8988T (cell line): ENCODE results near the gene DEDD.
A peak's percentile ranks its signal among the peaks of the same experiment; 100 is the strongest.
"Not testable (repeated sequence)": the region's sequence is repeated elsewhere in the genome, so short reads cannot be mapped to it uniquely, and the experiment has no call there.

Experiments used
- DNase-seq: peaks from one replicate; pipeline ENCODE4 v3.0.0; 2011

DEDD gene

DNA sequence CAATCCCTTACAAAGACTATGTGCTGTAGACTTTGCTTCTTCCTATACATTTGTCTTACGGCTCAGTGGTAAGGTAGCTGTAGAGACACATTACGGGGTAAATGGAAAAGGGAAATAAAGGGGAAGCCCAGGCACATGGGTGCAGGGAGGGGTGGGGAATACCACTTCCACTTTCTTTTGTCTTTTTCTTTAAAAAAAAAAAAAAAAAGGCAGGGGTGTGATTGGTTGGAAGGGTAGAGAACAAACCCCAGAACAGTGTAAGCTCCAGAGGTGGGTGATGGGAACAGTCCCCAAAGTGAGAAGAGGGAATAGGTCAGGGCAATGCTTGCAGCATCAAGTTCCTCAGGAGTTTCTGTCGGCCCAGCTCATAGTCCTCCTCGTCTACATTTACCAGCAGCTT, 10.6 kb downstream of the DEDD start:
- no peak for DNase-seq

DNA sequence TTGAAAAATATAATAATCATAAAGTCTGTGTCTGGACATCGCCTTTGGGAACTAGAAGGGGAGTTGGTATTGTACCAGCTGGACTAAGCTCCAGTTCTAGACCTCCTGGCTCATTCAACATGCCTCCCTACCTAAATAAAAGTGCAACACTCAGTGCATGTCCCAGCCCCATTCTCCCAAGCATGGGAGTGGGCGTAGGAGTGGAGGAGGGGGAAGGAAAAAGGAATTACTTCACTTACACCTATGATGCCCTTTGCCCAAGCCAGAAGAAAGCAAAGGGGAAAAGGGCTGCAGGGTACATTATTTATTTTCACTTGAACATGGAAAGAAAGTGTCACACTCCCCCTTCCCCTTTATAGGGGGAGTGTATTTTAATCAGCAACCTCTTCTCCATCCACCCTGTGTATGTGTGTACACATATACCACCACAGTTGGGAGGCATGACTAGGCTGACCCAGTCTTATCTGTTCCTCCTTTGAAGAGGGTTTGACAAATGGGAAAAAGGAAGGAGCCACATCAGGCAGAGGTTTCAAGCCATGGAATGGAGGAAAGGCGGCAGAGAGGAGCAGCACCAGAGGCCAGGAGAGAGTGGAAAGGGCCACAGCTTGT, 11.3 kb downstream of the DEDD start:
- DNase-seq: no peak

DNA sequence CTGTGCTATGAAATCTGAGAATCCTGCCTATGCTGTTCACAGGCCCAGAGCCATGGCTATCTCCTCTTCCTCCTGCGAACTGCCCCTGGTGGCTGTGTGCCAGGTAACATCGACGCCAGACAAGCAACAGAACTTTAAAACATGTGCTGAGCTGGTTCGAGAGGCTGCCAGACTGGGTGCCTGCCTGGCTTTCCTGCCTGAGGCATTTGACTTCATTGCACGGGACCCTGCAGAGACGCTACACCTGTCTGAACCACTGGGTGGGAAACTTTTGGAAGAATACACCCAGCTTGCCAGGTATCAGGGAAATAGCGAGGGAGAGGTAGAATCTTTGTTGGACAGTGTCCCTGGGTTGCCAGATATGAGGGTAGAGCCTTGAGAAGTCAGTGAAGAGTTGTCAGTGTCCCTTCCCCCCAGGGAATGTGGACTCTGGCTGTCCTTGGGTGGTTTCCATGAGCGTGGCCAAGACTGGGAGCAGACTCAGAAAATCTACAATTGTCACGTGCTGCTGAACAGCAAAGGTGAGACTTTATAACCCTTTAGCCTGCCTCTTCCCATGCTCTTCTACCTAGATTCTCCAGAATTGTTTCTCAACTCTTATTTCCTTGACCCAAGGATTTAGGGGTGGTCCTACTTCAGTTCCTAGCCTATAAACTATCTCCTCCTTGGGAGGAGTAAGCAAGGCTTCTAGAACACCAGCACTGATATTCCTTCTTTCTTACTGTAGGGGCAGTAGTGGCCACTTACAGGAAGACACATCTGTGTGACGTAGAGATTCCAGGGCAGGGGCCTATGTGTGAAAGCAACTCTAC, 13.2 kb downstream of the DEDD start:
- peak; percentile 46 for DNase-seq

DNA sequence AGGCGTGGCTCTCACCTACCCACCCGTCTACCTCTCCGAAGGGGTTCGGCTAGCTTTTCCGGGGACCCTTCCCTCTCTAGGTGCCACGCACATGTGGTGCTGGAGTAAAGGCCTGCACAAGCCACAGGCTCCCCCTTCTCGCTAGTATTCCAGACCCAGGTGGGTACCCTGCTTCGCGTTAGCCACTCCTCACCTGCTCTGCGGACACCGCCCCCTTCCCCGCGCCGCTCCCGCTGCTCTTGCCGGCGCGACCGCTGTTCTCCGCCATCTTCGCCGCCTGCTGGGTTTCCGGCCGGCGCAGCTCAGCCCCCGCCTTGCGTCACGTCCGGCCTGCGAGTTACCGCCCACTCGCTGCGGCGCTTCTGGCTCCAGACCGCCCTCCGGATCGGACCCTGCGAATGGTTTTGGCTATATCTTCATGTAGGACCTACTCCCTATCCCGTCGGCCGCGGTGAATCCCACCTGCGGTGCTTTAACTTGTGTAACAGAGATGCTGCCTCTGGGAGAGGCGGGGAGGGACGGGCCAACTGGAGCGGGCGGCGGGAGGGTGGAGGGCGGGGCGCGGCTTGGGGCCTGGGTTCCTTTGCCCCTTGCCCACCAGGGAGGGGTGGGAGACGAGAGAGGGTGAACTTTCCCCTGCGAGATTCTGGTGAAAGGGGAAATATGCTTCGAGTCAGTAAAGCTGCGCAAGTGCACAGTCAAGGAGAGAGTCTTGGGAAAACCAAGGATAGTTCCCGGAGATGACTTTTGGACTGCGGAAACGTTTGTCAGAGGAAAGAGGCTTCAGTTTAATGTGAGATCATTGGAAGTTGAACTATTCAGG, 14.5 kb downstream of the DEDD start, which contains the start of the genes NIT1 and PFDN2:
Gene NIT1, plus strand, starts transcription at position 347 of the 823 bp plus-strand sequence. Its CDS starts 72 bp downstream, at position 419.
Gene PFDN2, minus strand, starts transcription at position 279 of the 823 bp plus-strand sequence. Its CDS starts 11 bp downstream, at position 268.
- DNase-seq: peak; percentile 63

DNA sequence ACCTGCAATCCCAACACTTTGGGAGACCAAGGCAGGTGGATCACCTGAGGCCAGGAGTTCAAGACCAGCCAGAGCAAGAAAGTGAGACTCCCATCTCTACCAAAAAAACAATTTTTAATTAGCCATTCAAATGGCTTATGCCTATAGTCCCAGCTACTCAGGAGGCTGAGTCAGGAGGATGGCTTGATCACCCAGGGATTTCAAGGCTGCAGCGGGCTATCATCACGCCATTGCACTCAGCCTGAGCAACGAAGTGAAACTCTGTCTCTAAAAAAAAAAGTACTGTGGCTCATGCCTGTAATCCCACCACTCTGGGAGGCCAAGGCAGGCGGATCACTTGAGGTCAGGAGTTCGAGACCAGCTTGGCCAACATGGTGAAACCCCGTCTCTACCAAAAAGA, 16.5 kb downstream of the DEDD start:
- not testable (repeated sequence) for DNase-seq

DNA sequence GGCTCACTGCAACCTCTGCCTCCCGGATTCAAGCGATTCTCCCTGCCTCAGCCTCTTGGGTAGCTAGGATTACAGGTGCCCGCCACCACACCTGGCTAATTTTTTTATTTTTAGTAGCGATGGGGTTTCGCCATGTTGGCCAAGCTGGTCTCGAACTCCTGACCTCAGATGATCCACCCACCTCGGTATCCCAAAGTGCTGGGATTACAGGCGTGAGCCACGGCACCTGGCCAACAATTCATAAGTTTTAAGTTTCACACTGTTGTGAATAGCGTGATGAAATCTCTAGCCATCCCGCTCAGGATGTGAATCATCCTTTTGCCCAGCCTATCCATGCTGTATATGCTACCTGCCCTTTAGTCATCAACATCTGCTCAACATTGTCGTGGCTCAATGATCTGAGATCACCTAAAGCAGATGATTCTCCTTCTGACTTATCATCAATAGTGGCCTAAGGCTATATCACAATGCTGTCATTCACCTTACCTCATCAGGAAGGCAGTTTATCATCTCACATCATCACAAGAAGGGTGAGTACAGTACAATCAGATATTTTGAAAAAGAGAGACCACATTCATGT, 17.2 kb downstream of the DEDD start:
- no peak for DNase-seq

DNA sequence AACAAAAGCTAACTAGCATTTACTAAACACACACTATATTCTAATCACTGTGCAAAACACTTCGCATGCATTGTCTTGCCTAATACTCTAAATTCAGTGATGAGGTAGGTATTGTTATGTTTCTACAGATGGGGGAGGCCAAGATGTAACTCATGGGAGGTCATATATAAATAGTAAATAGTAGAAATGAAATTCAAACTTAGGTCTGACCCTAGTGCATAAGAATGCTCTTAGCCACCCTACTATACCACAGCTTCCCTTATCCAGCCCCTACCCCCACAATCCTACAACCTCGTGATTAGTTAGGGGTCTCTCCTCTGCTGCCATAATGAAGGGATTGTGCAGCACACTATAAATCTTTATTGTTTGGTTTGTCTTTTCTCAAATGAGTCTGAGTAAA, 17.9 kb downstream of the DEDD start:
- no peak for DNase-seq

DNA sequence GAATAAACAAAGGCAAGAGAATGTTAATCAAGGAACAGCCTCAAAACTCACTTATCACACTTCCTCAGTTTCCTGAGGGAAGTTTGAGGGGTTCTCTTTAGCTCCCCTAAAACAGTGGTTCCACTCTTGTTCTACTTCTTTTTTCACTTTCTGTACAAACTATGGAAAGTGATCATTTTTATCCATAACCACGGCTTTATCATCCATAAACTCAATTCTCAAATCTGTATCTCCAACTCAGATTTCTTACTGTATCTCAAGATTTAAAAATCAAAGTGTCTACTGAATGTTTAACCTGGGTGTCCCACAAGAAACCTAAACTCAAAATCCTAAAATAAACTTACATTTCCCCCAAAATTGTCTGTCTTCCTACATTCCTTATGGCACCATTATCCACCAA, 18.6 kb downstream of the DEDD start:
- DNase-seq: no peak

DNA sequence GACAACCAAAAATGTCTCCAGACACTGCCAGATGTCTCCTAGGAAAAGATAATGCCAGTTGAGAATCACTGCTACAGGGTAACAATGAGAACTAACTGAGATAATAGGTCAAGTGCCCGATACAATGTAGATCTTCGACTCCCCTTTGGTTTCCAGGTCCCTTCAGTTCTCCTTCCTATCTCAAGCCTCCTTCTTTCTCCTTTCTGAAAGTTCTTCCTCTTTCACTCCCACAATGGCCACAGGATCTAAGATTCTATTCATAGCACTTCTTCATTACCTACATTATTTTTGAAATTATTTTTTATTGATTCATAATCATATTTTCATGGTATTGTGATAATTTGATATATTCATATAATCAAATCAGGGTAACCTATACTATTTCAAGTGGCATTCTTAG, 20.9 kb downstream of the DEDD start:
- DNase-seq: no peak

DNA sequence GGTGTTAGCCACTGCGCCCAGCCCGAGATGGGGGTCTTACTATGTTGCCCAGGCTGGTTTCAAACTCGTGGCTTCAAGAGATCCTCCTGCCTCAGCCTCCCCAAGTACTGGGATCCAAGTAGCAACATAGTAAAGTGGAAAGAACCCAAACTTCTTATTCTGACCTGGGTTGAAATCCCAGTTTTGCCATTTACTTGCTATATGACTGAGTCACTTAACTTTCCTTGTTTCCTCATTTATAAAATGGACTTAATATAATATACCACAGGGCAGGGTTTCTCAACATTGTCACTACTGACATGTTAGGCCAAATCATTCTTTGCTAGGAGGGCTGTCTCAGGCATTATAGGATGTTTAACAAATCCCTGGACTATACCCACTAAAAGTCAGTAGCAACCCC, 21.4 kb downstream of the DEDD start:
- DNase-seq: no peak

DNA sequence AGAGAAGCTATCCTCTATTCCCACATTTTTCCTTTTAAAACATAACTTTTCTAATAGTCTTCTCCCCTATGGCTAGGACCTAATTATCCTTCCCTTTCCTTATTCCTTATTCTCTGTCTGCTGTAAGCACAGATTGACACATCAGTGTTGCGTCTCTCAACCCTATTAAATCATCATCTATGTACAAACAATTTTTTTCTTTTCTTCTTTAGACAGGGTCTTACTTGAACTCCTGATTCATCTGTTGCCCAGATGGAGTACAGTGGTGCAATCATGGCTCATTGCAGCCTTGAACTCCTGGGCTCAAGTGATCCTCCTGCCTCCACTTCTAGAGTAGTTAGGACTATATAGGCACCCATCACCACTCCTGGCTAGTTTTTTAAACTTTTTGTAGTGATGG, 26.0 kb downstream of the DEDD start:
- DNase-seq: no peak

DNA sequence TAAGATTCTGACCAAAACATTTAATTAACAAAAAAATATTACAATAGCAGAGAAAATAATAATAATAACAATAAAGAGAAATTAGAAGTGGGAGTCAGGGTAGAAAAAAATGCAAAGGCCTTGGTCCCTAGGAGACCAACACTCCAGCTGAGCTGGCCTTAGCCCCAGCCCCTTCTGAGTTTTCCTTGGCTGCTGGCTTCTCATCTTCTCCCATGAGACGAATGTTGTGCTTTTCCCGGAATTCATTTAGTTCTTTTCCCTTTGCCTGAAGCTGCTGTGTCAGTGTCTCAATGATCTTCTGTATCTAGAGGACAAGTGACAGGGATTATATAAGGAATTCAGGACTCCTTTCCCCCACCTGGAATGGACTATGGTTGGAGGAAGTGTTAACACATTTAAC, 31.9 kb downstream of the DEDD start:
- DNase-seq: no peak

DNA sequence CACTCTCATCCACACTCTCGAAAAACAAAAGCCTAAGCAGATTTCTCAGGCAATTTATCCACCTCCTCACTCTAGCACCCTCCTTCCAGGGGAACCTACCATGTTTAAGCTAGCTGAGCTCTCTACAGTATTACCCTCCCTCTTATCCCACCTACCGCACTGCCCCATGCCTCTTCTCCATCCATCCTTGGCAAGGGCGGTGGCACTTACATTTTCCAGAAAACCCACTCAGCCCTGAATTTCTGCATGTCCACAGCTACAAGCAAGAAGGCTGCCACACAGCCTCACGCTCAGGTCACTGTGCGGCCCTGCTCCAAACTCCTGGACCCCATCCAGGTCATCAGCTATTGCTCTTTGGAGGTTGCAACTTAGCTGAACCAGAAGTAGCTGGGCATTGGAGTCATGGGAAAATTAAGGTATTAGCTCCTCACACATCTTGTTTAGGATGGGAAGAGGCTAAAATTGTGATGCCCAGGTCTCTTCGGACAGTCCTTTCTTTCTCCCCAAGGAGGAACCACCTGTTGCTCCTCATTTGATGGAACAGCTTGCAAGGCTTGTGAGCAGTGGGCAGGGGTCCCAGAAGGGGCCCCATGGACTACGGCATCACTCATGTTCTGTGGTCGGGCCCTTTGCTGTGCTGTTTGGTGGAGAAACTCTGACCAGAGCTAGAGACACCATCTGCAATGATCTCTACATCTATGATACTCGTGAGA, 33.2 kb downstream of the DEDD start:
- DNase-seq: no peak

DNA sequence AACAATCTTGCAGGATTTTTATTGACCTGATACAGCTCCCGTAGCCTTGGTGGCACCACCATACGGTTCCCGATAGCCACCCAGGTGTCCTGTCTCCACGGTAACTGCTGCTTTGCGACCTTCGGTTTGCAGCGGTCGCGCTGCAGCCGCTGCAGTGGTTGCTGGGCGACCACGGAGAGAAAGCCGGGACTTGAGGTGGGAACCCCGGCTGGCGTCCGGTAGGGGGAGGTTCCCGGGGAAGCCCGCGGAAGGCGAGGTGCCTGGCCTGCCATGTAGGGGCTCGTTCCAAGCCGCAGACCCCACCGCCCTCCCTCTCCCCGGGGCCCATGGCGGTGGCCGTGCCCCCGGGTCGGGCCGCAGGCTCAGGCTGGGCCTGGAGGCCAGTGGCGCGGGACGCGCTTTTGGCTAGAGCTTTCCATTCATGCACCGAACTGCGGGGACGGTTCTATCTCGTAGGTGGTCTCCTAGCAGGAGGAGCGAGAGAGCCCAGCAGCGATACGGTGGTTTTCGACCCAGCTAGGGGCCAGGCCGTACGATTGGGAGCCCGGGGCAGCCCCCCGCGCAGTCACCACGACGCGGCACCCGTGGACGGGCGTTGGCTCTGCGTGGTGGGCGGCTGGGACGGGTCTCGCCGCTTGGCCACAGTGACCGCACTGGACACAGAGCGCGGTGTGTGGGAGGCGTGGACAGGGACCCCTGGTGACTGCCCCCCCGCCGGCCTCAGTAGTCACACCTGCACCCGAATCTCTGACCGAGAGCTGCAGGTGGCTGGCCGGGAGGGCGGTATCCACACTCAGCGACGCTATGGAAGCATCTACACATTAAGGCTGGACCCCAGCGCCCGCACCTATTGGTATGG, 34.0 kb downstream of the DEDD start, which contains the start of gene KLHDC9:
Gene KLHDC9, plus strand, starts transcription at position 152 of the 859 bp plus-strand sequence. Its CDS starts 175 bp downstream, at position 327.
- peak; percentile 90 for DNase-seq

DNA sequence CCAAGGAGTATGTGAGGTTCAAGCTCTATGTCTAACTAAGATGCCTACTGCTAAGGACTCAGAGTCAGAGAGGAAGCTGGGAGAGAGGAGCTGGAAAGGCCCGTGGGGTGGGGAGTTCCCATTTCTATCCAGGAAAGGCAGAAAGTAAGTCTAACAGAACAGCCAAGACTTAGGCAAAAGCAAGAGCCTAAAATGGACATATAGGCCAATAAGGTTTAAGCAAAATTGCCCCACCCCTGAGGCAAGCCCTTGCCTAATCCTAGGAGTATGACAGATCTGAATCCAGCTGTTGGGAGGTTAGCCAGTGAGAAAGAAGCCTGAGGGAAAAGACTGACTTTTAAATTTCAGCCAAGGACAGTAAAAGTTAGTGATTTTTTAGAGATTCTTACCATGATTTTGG, 35.9 kb downstream of the DEDD start:
- DNase-seq: no peak

DNA sequence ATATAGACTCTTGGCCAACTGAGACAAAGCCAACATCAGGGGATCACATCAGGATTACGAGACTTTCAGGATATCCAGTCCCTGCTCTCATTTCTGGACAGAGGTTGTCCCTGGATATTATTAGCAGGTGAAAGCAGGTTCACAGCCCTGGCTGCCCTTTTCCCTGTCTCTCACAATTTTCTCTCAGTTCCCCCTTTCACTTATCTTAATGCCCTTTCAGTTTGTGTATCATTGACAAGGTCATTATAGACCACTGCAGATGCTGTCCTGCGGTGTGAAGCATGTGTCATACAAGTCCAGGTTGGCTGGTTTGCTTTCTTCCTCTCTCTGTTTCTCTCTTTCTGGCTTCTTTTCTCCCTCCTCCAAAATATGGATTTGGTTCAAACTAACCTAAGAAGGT, 36.5 kb downstream of the DEDD start:
- DNase-seq: no peak

DNA sequence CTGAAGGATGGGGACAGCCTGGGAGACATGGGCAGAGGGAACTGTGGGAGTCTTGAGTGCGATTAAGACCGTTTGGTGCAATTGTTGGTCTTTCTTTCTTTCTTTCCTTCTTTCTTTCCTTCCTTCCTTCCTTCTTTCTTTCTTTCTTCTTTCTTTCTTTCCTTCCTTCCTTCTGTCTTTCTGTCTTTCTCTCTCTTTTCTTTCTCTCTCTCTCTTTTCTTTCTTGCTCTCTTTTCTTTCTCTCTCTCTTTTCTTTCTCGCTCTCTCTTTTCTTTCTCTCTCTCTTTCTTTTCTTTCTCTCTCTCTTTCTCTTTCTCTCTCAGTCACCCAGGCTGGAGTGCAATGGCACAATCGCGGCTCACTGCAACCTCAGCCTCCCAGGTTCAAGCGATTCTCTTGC, 37.2 kb downstream of the DEDD start:
- DNase-seq: no peak

DNA sequence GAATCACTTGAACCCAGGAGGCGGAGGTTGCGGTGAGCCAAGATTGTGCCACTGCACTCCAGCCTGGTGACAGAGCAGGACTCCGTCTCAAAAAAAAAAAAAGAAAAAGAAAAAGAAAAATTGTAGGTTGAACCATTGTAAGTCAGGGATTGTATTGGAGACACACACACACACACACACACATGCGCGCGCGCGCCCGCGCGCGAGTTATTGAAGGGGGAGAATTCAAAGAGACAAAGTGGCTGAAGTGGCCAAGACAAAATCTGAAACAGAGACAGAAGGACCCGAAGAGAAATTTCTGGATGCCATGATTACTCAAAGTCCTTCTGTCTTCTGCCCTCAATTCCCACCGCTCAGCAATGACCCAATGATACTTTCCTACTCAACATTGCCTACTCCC, 38.0 kb downstream of the DEDD start:
- DNase-seq: no peak

DNA sequence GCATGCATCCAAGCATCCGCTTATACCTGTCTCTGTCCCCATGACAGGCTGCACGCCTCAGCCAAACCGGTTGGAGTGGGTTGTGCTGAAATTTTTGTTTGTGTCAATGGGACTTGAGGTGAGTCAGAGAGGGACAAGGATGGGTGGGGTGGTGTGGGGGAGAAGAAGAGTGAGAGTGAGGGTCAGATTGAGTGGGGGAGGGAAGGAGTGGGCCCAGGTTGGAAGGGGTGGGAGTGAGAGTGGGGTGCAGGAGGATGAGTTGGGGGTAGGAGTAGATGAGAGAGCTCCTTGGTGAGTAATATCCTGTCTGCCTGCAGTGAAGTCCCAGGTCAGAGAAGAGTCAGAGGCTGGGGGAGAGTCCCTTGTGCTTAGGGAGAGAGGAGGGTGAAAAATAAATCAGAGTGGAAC, 39.8 kb downstream of the DEDD start:
- no peak for DNase-seq

DNA sequence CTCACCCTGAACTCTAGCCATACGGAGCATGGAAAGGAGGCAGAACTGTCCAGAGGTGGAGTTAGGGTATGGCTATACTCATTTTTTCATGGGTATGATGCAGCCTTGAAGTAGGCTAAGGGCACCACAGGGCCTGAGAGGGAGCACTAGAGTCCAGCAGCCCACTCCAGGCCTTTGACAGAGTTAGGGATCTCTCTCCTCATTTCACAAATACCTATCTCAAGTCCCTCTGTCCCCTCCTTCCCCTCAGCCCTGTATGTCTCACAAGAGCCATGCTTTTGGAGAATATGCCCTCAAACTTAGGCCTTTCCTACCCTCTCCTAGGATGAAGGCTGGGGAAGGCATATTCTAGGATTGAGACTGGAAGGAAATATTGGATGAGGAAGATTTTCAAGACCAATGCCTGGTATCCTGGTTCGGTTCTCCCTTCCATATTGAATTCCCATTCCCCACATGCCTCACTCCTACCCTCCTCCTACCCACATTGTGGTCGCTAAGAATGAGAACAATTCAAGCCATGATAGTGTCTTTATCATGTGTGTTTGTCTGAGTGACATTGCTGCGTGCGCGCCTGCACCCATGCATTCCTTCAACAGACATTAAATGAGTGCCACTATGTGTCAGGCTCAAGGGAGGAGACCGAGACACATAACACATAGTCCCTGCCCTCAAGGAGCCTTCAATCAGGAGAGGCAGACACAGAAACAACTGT, 40.5 kb downstream of the DEDD start:
- DNase-seq: no peak

DNA sequence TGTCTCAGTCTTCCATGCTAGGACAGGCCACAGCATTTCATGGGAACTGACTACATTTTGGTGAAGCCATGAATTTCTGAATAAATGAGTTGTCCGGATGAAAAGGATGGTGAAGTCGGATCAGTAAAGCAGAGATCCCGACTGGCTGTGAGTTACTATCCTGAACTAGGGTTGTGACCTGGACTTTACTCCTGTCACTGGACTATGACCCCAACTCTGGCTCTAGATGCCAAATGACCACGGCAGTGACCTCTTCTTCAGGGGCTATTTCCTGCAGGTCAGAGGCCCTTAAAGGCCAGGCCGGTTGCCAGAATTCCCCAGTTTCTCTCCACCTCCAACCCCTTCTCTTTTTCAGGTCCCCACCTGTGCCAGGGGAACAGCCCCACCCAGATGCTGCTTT, 41.4 kb downstream of the DEDD start:
- no peak for DNase-seq
